ENCODE measurements around the gene IGSF21. TPM values are rescaled to one million over a fixed set of nuclear protein-coding genes. Genes with fewer than 3 reads are reported as not detected.

Gene IGSF21
- polyA plus RNA-seq, 1 donor (not counting 4 experiments of a cell fraction or from before 2014, with no cell fraction given): not detected

- H4K20me1 ChIP-seq (ENCODE audit: control insufficient read depth, extremely low read depth, insufficient read depth, low read length): no peaks in the 10 kb centered on the region
- FAIRE-seq (no peak), DNase-seq (ENCODE audit: low read depth, low spot score) (no peak)
- H3K9me3 ChIP-seq (ENCODE audit: control insufficient read depth, low read depth, low read length): no peaks in the 10 kb centered on the region
- no peaks in the 10 kb centered on the region for H3K4me1 ChIP-seq (ENCODE audit: control insufficient read depth, extremely low read depth, insufficient read depth, low read length)
- dilution Hi-C loops (cut with MboI; ENCODE audit: extremely low pct_ligation_motif_present, low sequenced_read_pairs): no loop called here
- H3K4me3 ChIP-seq (ENCODE audit: control insufficient read depth in 2 of 3, extremely low read depth in 1 of 3, insufficient read depth in 2 of 3, low read depth in 1 of 3, low read length in 3 of 3): no peak overlapping the region
- H3K36me3 ChIP-seq (ENCODE audit: control insufficient read depth in 2 of 2, extremely low read depth in 1 of 2, insufficient read depth in 2 of 2, low read length in 2 of 2): no peaks in the 10 kb centered on the region
- no peaks in the 10 kb centered on the region for H3K9me1 ChIP-seq (ENCODE audit: control insufficient read depth, extremely low read depth, insufficient read depth, low read length)
- no peaks in the 10 kb centered on the region for H3K27me3 ChIP-seq (ENCODE audit: control insufficient read depth, extremely low read depth, insufficient read depth, low read length)
- no peak overlapping the region for H3K4me2 ChIP-seq (ENCODE audit: control insufficient read depth, extremely low read depth, insufficient read depth, low read depth, low read length)
- no peaks in the 10 kb centered on the region for H3K79me2 ChIP-seq (ENCODE audit: control insufficient read depth, insufficient read depth, low read length)
- H2AFZ ChIP-seq (ENCODE audit: control insufficient read depth, low read length): no peak overlapping the region
- H3K9ac ChIP-seq (ENCODE audit: control insufficient read depth, extremely low read depth, insufficient read depth, low read length): no peak overlapping the region
- no peak overlapping the region for H3K27ac ChIP-seq (ENCODE audit: control insufficient read depth, insufficient read depth, low read length)
- TF ChIP-seq CTCF (optimal IDR thresholded peaks at IDR 0.05 in 1 of 3, IDR thresholded peaks at IDR 0.05 in 1 of 3, conservative IDR thresholded peaks at IDR 0.05 in 1 of 3; ENCODE audit: extremely low read depth in 1 of 3, insufficient read depth in 2 of 3, low read length in 3 of 3) (no peak), EZH2 (IDR thresholded peaks at IDR 0.05; ENCODE audit: low read length) (no peak)
These were observed 39.3 kb downstream of the IGSF21 start for GRCh38 chr1:18146886-18147285.

- no peak overlapping the region for H3K27ac ChIP-seq (ENCODE audit: control insufficient read depth, insufficient read depth, low read length)
- H3K9me1 ChIP-seq (ENCODE audit: control insufficient read depth, extremely low read depth, insufficient read depth, low read length): no peaks in the 10 kb centered on the region
- no peaks in the 10 kb centered on the region for H3K79me2 ChIP-seq (ENCODE audit: control insufficient read depth, insufficient read depth, low read length)
- no peak for TF ChIP-seq CTCF (optimal IDR thresholded peaks at IDR 0.05 in 1 of 3, IDR thresholded peaks at IDR 0.05 in 1 of 3, conservative IDR thresholded peaks at IDR 0.05 in 1 of 3; ENCODE audit: extremely low read depth in 1 of 3, insufficient read depth in 2 of 3, low read length in 3 of 3)
- TF ChIP-seq EZH2 (IDR thresholded peaks at IDR 0.05; ENCODE audit: low read length): no peak
- H4K20me1 ChIP-seq (ENCODE audit: control insufficient read depth, extremely low read depth, insufficient read depth, low read length): no peaks in the 10 kb centered on the region
- H3K4me1 ChIP-seq (ENCODE audit: control insufficient read depth, extremely low read depth, insufficient read depth, low read length): no peaks in the 10 kb centered on the region
- H3K27me3 ChIP-seq (ENCODE audit: control insufficient read depth, extremely low read depth, insufficient read depth, low read length): no peaks in the 10 kb centered on the region
- H3K4me3 ChIP-seq (ENCODE audit: control insufficient read depth in 2 of 3, extremely low read depth in 1 of 3, insufficient read depth in 2 of 3, low read depth in 1 of 3, low read length in 3 of 3): no peak overlapping the region
- no peaks in the 10 kb centered on the region for H3K9me3 ChIP-seq (ENCODE audit: control insufficient read depth, low read depth, low read length)
- no peak overlapping the region for H3K4me2 ChIP-seq (ENCODE audit: control insufficient read depth, extremely low read depth, insufficient read depth, low read depth, low read length)
- no peak overlapping the region for H2AFZ ChIP-seq (ENCODE audit: control insufficient read depth, low read length)
- DNase-seq (ENCODE audit: low read depth, low spot score): no peak
- dilution Hi-C loops (cut with MboI; ENCODE audit: extremely low pct_ligation_motif_present, low sequenced_read_pairs): no loop called here
- no peak overlapping the region for H3K9ac ChIP-seq (ENCODE audit: control insufficient read depth, extremely low read depth, insufficient read depth, low read length)
- no peaks in the 10 kb centered on the region for H3K36me3 ChIP-seq (ENCODE audit: control insufficient read depth in 2 of 2, extremely low read depth in 1 of 2, insufficient read depth in 2 of 2, low read length in 2 of 2)
- FAIRE-seq: no peak
These were observed 40.1 kb downstream of the IGSF21 start for GRCh38 chr1:18147672-18148071.

All from keratinocyte (primary cell).